Tibial nerve (tissue), 3 donors: ENCODE measurements around the gene NKAIN2.

Experiments used
- POLR2A ChIP-seq, 2 donors: fragments of 450-650 bp; IDR thresholded peaks; one replicate each; pipeline ENCODE4 v1.6.1; 2017; ENCODE audit warnings: antibody characterized with exemption in 2 of 2, mild to moderate bottlenecking in 2 of 2, moderate library complexity in 2 of 2
- TF ChIP-seq, protein P1 (sequence below), 5 experiments: fragments of 200-600 bp in 3 of 5; fragments of 450-650 bp in 2 of 5; sonication (generic) in 3 of 5; IDR thresholded peaks; one replicate each; pipeline ENCODE4 v1.5.1; 2016 to 2019; ENCODE audit warnings: antibody characterized with exemption in 5 of 5, mild to moderate bottlenecking in 3 of 5, moderate library complexity in 2 of 5

DNA sequence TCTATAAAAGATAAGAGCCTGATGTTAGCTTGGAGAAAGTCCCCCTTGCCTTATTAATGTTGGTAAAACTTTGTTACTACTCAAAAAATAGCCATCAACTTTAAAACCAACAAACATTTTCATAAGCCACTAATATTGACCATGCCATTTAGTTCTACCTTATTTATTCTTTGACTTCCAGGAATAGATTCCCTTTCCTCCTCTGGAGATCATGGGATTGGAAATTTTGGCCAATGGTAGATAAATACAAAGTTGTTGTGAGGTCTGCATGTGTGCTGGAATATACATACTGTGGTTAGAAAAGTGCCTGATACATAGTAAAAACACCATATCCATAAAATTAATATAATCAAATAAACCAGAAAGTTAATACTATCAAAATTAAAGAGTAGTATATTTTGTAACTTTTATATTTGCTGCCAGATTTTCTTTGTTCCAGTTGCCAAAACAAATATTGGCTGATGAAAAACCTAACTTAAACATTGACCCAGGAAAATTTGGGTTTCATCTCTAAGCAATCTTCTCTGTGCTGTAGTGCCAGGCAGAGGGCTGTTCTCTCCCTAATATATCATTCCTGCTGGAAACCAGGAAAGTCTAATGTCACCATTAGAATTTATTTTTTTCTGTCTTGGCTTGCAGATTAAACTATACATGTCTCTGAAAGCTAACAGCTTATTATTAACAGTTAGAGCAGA is 169.1 kb downstream of the NKAIN2 start:
- TF ChIP-seq, protein P1, sequence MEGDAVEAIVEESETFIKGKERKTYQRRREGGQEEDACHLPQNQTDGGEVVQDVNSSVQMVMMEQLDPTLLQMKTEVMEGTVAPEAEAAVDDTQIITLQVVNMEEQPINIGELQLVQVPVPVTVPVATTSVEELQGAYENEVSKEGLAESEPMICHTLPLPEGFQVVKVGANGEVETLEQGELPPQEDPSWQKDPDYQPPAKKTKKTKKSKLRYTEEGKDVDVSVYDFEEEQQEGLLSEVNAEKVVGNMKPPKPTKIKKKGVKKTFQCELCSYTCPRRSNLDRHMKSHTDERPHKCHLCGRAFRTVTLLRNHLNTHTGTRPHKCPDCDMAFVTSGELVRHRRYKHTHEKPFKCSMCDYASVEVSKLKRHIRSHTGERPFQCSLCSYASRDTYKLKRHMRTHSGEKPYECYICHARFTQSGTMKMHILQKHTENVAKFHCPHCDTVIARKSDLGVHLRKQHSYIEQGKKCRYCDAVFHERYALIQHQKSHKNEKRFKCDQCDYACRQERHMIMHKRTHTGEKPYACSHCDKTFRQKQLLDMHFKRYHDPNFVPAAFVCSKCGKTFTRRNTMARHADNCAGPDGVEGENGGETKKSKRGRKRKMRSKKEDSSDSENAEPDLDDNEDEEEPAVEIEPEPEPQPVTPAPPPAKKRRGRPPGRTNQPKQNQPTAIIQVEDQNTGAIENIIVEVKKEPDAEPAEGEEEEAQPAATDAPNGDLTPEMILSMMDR (IDR thresholded peaks at IDR 0.05): no peak
- no peak for TF ChIP-seq POLR2A (IDR thresholded peaks at IDR 0.05)
